Astrocyte (in vitro differentiated cells and primary cell): Measurements from ENCODE around the gene RNF217. TPM values are rescaled to one million over a fixed set of nuclear protein-coding genes. Genes with fewer than 3 reads are reported as not detected.

Experiments used
- DNase-seq: peaks from one replicate; pipeline ENCODE4 v3.0.0-alpha.2; 2010; ENCODE audit warnings: low read depth
- FAIRE-seq: peaks from 2 replicates; lab custom pipeline; 2011; peaks lifted over from hg19 to GRCh38; lab: Jason Lieb, UNC
- H2AFZ ChIP-seq: 2 replicates; pipeline ENCODE4 v1.6.0; 2012; ENCODE audit warnings: low read depth, low read length, inconsistent platforms
- H3K27ac ChIP-seq: 2 replicates; pipeline ENCODE4 v1.5.1; 2011; ENCODE audit warnings: low read depth, low read length, inconsistent platforms
- H3K27me3 ChIP-seq: 2 replicates; pipeline ENCODE4 v1.6.0; 2011; ENCODE audit warnings: low read length, inconsistent platforms; ENCODE audit not compliant: insufficient read depth
- H3K36me3 ChIP-seq: 2 replicates; pipeline ENCODE4 v1.5.1; 2011; ENCODE audit warnings: low read length, inconsistent platforms; ENCODE audit not compliant: insufficient read depth
- H3K4me1 ChIP-seq: 2 replicates; pipeline ENCODE4 v1.5.1; 2011; ENCODE audit warnings: low read length, inconsistent platforms; ENCODE audit not compliant: insufficient read depth
- H3K4me2 ChIP-seq: 2 replicates; pipeline ENCODE4 v1.6.0; 2012; ENCODE audit warnings: low read length, inconsistent platforms
- H3K4me3 ChIP-seq: 2 replicates; pipeline ENCODE4 v1.5.1; 2011; ENCODE audit warnings: low read depth, mild to moderate bottlenecking, low read length, inconsistent platforms; ENCODE audit not compliant: insufficient read depth
- H3K79me2 ChIP-seq: 2 replicates; pipeline ENCODE4 v1.6.0; 2012; ENCODE audit warnings: mild to moderate bottlenecking, low read length, inconsistent platforms; ENCODE audit not compliant: insufficient read depth
- H3K9ac ChIP-seq: 2 replicates; pipeline ENCODE4 v1.6.0; 2012; ENCODE audit warnings: mild to moderate bottlenecking, low read length, inconsistent platforms
- H3K9me3 ChIP-seq: 2 replicates; pipeline ENCODE4 v1.5.1; 2012; ENCODE audit warnings: low read depth, mild to moderate bottlenecking, low read length, inconsistent platforms; ENCODE audit not compliant: insufficient read depth
- H4K20me1 ChIP-seq: 2 replicates; pipeline ENCODE4 v1.6.0; 2012; ENCODE audit warnings: low read length, inconsistent platforms; ENCODE audit not compliant: insufficient read depth
- H3K27ac Mint-ChIP-seq: one replicate; pipeline ENCODE4 v1.8.0; 2021; ENCODE audit warnings: mild to moderate bottlenecking, mixed read lengths; ENCODE audit not compliant: unreplicated experiment
- H3K27me3 Mint-ChIP-seq: one replicate; pipeline ENCODE4 v1.8.0; 2021; ENCODE audit warnings: low read depth, mixed read lengths; ENCODE audit not compliant: unreplicated experiment
- H3K36me3 Mint-ChIP-seq: one replicate; pipeline ENCODE4 v1.8.0; 2021; ENCODE audit warnings: low read depth, mixed read lengths; ENCODE audit not compliant: unreplicated experiment
- H3K4me1 Mint-ChIP-seq: one replicate; pipeline ENCODE4 v1.8.0; 2021; ENCODE audit warnings: low read depth, mixed read lengths; ENCODE audit not compliant: unreplicated experiment
- H3K4me3 Mint-ChIP-seq: one replicate; pipeline ENCODE4 v1.8.0; 2021; ENCODE audit warnings: mild to moderate bottlenecking, moderate library complexity, mixed read lengths; ENCODE audit not compliant: unreplicated experiment
- H3K9me3 Mint-ChIP-seq: one replicate; pipeline ENCODE4 v1.8.0; 2021; ENCODE audit warnings: mild to moderate bottlenecking, mixed read lengths; ENCODE audit not compliant: unreplicated experiment
- EZH2 ChIP-seq: IDR thresholded peaks from 2 replicates; pipeline ENCODE4 v1.6.1; 2012; ENCODE audit warnings: mild to moderate bottlenecking, low read length, inconsistent platforms; ENCODE audit not compliant: insufficient read depth
- total RNA-seq: library from RNA; stranded (reverse); gene quantifications from 2 replicates; pipeline ENCODE4 v1.2.1, GENCODE V29; 2021
- TF ChIP-seq, protein P1 (sequence below): IDR thresholded peaks from 2 replicates; pipeline ENCODE4 v1.5.1; 2011; ENCODE audit warnings: low read depth, mild to moderate bottlenecking, inconsistent platforms, low read length, moderate library complexity; ENCODE audit not compliant: insufficient read depth

Gene RNF217
- total RNA-seq, 1 donor from 2014 or later: 49.4 TPM

DNA sequence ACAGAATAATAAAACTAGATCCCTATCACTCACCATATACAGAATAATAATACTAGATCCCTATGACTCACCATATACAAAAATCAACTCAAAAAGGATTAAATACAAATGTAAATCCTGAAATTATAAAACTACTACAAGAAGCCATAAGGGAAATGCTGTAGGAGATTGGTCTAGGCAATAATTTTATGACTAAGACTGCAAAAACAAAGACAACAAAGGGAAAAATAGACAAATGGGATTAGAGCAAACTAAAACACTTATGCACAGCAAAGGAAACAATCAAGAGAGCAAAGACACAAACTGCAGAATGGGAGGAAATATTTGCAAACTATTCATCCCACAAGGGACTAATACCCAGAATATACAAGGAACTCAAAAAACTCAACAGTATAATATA lies 4.1 kb upstream of the RNF217 start:
- H3K4me1 Mint-ChIP-seq: peaks cover 13% of the 10 kb centered on the region
- peaks cover 23% of the 10 kb centered on the region for H3K79me2 ChIP-seq
- TF ChIP-seq EZH2: no peak
- TF ChIP-seq, protein P1, sequence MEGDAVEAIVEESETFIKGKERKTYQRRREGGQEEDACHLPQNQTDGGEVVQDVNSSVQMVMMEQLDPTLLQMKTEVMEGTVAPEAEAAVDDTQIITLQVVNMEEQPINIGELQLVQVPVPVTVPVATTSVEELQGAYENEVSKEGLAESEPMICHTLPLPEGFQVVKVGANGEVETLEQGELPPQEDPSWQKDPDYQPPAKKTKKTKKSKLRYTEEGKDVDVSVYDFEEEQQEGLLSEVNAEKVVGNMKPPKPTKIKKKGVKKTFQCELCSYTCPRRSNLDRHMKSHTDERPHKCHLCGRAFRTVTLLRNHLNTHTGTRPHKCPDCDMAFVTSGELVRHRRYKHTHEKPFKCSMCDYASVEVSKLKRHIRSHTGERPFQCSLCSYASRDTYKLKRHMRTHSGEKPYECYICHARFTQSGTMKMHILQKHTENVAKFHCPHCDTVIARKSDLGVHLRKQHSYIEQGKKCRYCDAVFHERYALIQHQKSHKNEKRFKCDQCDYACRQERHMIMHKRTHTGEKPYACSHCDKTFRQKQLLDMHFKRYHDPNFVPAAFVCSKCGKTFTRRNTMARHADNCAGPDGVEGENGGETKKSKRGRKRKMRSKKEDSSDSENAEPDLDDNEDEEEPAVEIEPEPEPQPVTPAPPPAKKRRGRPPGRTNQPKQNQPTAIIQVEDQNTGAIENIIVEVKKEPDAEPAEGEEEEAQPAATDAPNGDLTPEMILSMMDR: no peak
- H3K27me3 ChIP-seq: no peaks in the 10 kb centered on the region
- H3K27ac ChIP-seq: peak overlapping the region; percentile 9
- no peaks in the 10 kb centered on the region for H3K36me3 ChIP-seq
- H3K4me2 ChIP-seq: no peak overlapping the region
- FAIRE-seq: no peak
- peaks cover 14% of the 10 kb centered on the region for H3K4me1 ChIP-seq
- H3K27me3 Mint-ChIP-seq: no peaks in the 10 kb centered on the region
- no peak overlapping the region for H2AFZ ChIP-seq
- H3K9me3 ChIP-seq: no peaks in the 10 kb centered on the region
- H3K9me3 Mint-ChIP-seq: peaks cover 2% of the 10 kb centered on the region
- H3K4me3 Mint-ChIP-seq: no peak overlapping the region
- no peak overlapping the region for H3K4me3 ChIP-seq
- no peak overlapping the region for H3K27ac Mint-ChIP-seq
- no peak overlapping the region for H3K9ac ChIP-seq
- no peak for DNase-seq
- H3K36me3 Mint-ChIP-seq: no peaks in the 10 kb centered on the region
- peaks cover under 1% of the 10 kb centered on the region for H4K20me1 ChIP-seq

DNA sequence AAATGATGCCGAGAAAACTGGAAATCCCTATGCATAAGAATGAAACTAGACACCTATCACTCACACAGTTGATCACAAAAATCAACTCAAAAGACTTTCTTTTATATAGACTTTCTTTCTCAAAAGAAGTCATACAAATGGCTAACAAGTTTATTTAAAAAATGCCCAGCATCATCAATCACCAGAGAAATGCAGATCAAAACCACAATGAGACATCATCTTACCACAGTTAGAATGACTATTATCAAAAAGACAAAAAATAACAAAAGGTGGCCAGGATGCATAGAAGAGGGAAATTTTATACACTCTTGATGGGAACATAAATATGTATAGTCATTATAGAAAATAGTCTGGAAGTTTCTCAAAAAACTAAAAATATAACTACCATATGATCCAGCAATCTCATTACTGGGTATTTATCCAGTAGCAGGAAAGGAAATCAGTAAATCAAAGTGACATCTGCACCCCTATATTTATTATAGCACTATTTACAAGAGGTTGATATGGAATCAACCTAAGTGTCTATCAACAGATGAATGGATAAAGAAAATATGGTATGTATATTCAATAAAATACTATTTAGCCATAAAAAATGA lies 3.4 kb upstream of the RNF217 start:
- peak; percentile 84 for DNase-seq
- no peaks in the 10 kb centered on the region for H3K9me3 ChIP-seq
- peaks cover 30% of the 10 kb centered on the region for H3K79me2 ChIP-seq
- no peaks in the 10 kb centered on the region for H3K27me3 Mint-ChIP-seq
- TF ChIP-seq, protein P1: no peak
- no peak for TF ChIP-seq EZH2
- H2AFZ ChIP-seq: no peak overlapping the region
- no peaks in the 10 kb centered on the region for H3K27me3 ChIP-seq
- H3K4me1 ChIP-seq: peaks cover 14% of the 10 kb centered on the region
- H3K4me2 ChIP-seq: peak overlapping the region; percentile 27
- no peak overlapping the region for H3K4me3 ChIP-seq
- peaks cover 2% of the 10 kb centered on the region for H3K36me3 Mint-ChIP-seq
- peaks cover 2% of the 10 kb centered on the region for H3K9me3 Mint-ChIP-seq
- no peaks in the 10 kb centered on the region for H3K36me3 ChIP-seq
- H3K4me3 Mint-ChIP-seq: no peak overlapping the region
- no peak for FAIRE-seq
- peak overlapping the region; percentile 9 for H3K27ac ChIP-seq
- H3K4me1 Mint-ChIP-seq: peaks cover 13% of the 10 kb centered on the region
- H4K20me1 ChIP-seq: peaks cover 3% of the 10 kb centered on the region
- H3K9ac ChIP-seq: no peak overlapping the region
- no peak overlapping the region for H3K27ac Mint-ChIP-seq

DNA sequence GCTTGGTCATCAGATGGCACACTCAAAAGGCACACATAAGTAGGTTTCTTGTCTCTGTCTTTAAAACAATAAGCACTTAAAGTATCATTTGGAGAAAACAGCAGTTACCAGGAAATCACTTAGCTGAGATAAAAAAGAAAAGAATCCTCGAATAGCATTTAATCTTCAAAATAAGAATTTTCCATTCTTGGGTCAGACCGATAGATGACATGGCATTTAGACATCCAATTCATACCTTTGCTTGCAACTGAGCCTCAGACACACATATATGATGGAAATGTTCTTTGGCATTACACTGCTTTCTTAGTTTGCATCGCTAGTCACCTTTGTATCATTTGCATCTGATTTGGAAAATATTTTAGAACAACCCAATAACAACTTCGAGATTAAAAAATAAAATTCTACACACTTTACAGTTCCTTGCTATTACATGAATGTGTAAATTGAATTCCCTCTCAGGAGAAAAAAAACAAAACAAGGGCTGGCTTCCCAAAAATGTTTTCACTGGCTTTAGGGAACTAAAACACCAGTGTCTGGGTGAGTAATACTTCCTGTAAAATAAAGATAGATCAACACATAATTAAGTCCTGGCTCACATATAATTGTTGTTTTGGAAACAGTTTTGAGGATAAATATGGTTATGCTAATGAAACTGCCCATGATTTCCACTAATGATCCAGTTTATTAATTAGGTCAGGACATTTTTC lies 1.3 kb upstream of the RNF217 start:
- peak overlapping the region; percentile 94 for H3K27ac Mint-ChIP-seq
- H3K36me3 Mint-ChIP-seq: peaks cover 5% of the 10 kb centered on the region
- H4K20me1 ChIP-seq: peaks cover 16% of the 10 kb centered on the region
- no peaks in the 10 kb centered on the region for H3K27me3 Mint-ChIP-seq
- peak; percentile 5 for FAIRE-seq
- DNase-seq: peak; percentile 27
- peak overlapping the region; percentile 88 for H3K4me2 ChIP-seq
- no peaks in the 10 kb centered on the region for H3K36me3 ChIP-seq
- no peaks in the 10 kb centered on the region for H3K9me3 ChIP-seq
- H3K4me1 Mint-ChIP-seq: peaks cover 24% of the 10 kb centered on the region
- H3K27ac ChIP-seq: peak overlapping the region; percentile 87
- H3K79me2 ChIP-seq: peaks cover 50% of the 10 kb centered on the region
- TF ChIP-seq, protein P1: no peak
- no peak for TF ChIP-seq EZH2
- H3K4me3 Mint-ChIP-seq: peak overlapping the region; percentile 92
- no peak overlapping the region for H2AFZ ChIP-seq
- peak overlapping the region; percentile 80 for H3K4me3 ChIP-seq
- peak overlapping the region; percentile 94 for H3K9ac ChIP-seq
- H3K9me3 Mint-ChIP-seq: peaks cover 2% of the 10 kb centered on the region
- H3K27me3 ChIP-seq: no peaks in the 10 kb centered on the region
- H3K4me1 ChIP-seq: peaks cover 23% of the 10 kb centered on the region
